ENCODE results near the gene PHLPP1. TPM values are rescaled to one million over a fixed set of nuclear protein-coding genes. Genes with fewer than 3 reads are reported as not detected.

The PHLPP1 gene
- total RNA-seq, 2 donors from 2014 or later, result 8.1 to 11.6 TPM

GRCh38 chr18:62828091-62828640 is 112.8 kb downstream of the PHLPP1 start:
- ATAC-seq (ENCODE audit: insufficient number of reproducible peaks, low FRiP score, low read depth) (no peak), DNase-seq (ENCODE audit: low spot score) (no peak)
- H3K36me3 ChIP-seq, result no peaks in the 10 kb centered on the region
- H3K27me3 ChIP-seq (replicated peaks; ENCODE audit: insufficient read depth), result no peaks in the 10 kb centered on the region
- peaks cover 9 to 27% of the 10 kb centered on the region in 2 donors for H3K4me1 ChIP-seq (ENCODE audit: control insufficient read depth in 1 of 2, low read depth in 2 of 2)
- no peak overlapping the region for H3K27ac ChIP-seq
- no peak overlapping the region for H3K4me3 ChIP-seq
- TF ChIP-seq CTCF (IDR thresholded peaks at IDR 0.05), result no peak
- H3K9me3 ChIP-seq, result no peaks in the 10 kb centered on the region

- Histone ChIP-seq H3K4me1 (ENCODE audit: control insufficient read depth in 1 of 2, low read depth in 2 of 2) (peaks cover 9 to 27% of the 10 kb centered on the region in 2 donors), H3K27me3 (replicated peaks; ENCODE audit: insufficient read depth) (no peaks in the 10 kb centered on the region), H3K36me3 (no peaks in the 10 kb centered on the region), H3K4me3 (no peak overlapping the region), H3K27ac (no peak overlapping the region), H3K9me3 (no peaks in the 10 kb centered on the region)
- DNase-seq (ENCODE audit: low spot score), result no peak
- no peak for TF ChIP-seq CTCF (IDR thresholded peaks at IDR 0.05)
- no peak for ATAC-seq (ENCODE audit: insufficient number of reproducible peaks, low FRiP score, low read depth)
Observed at GRCh38 chr18:62828852-62829251, 113.5 kb downstream of the PHLPP1 start.

GRCh38 chr18:62829936-62830335 is 114.6 kb downstream of the PHLPP1 start:
- no peak for ATAC-seq (ENCODE audit: insufficient number of reproducible peaks, low FRiP score, low read depth)
- H3K27ac ChIP-seq, result no peak overlapping the region
- no peak for DNase-seq (ENCODE audit: low spot score)
- no peaks in the 10 kb centered on the region for H3K9me3 ChIP-seq
- peaks cover 9 to 27% of the 10 kb centered on the region in 2 donors for H3K4me1 ChIP-seq (ENCODE audit: control insufficient read depth in 1 of 2, low read depth in 2 of 2)
- TF ChIP-seq CTCF (IDR thresholded peaks at IDR 0.05), result no peak
- no peak overlapping the region for H3K4me3 ChIP-seq
- H3K27me3 ChIP-seq (replicated peaks; ENCODE audit: insufficient read depth), result no peaks in the 10 kb centered on the region
- H3K36me3 ChIP-seq, result no peaks in the 10 kb centered on the region

GRCh38 chr18:62832282-62832681 is 116.9 kb downstream of the PHLPP1 start:
- ATAC-seq (ENCODE audit: insufficient number of reproducible peaks, low FRiP score, low read depth), result no peak
- peaks cover 3 to 19% of the 10 kb centered on the region in 2 donors for H3K4me1 ChIP-seq (ENCODE audit: control insufficient read depth in 1 of 2, low read depth in 2 of 2)

GRCh38 chr18:62833494-62833893 is 118.2 kb downstream of the PHLPP1 start:
- TF ChIP-seq CTCF (IDR thresholded peaks at IDR 0.05), result no peak
- Histone ChIP-seq H3K4me3 (no peak overlapping the region), H3K36me3 (no peaks in the 10 kb centered on the region), H3K27ac (no peak overlapping the region), H3K4me1 (ENCODE audit: control insufficient read depth in 1 of 2, low read depth in 2 of 2) (peaks cover 0 to 7% of the 10 kb centered on the region in 2 donors), H3K9me3 (no peaks in the 10 kb centered on the region), H3K27me3 (replicated peaks; ENCODE audit: insufficient read depth) (no peaks in the 10 kb centered on the region)
- ATAC-seq (ENCODE audit: insufficient number of reproducible peaks, low FRiP score, low read depth) (no peak), DNase-seq (ENCODE audit: low spot score) (no peak)

More at GRCh38 chr18:62832282-62832681, 116.9 kb downstream of the PHLPP1 start:
- H3K27me3 ChIP-seq (replicated peaks; ENCODE audit: insufficient read depth), result no peaks in the 10 kb centered on the region
- no peaks in the 10 kb centered on the region for H3K36me3 ChIP-seq
- no peak overlapping the region for H3K4me3 ChIP-seq
- H3K27ac ChIP-seq, result no peak overlapping the region
- no peak for DNase-seq (ENCODE audit: low spot score)
- TF ChIP-seq CTCF (IDR thresholded peaks at IDR 0.05), result no peak
- no peaks in the 10 kb centered on the region for H3K9me3 ChIP-seq

Measured in thoracic aorta (tissue), 2 donors.